Ovary (tissue), 10 donors: ENCODE results near the gene GRK4. TPM values are rescaled to one million over a fixed set of nuclear protein-coding genes. Genes with fewer than 3 reads are reported as not detected.
"Not testable (repeated sequence)": the region's sequence is repeated elsewhere in the genome, so short reads cannot be mapped to it uniquely, and the experiment has no call there.

Experiments used
- DNase-seq, 5 donors: peaks; one replicate each; pipeline ENCODE4 v3.0.0-alpha.2; 2019 to 2020
- H3K27ac ChIP-seq, 2 donors: fragments of 200-600 bp; one replicate each; pipeline versions ENCODE4 v1.5.1 to v1.8.0; 2019 to 2022
- H3K27me3 ChIP-seq: fragments of 200-600 bp; one replicate; pipeline ENCODE4 v1.8.0; 2022
- H3K36me3 ChIP-seq: fragments of 200-600 bp; sonication (generic); one replicate; pipeline ENCODE4 v1.5.1; 2019
- H3K4me1 ChIP-seq: one replicate; pipeline ENCODE4 v1.8.1; 2013; ENCODE audit warnings: mild to moderate bottlenecking, moderate library complexity; ENCODE audit not compliant: insufficient read depth
- H3K4me3 ChIP-seq: fragments of 200-600 bp; sonication (generic); one replicate; pipeline ENCODE4 v1.5.1; 2017
- H3K9me3 ChIP-seq, 2 donors: fragments of 200-600 bp in 1 of 2; sonication (generic) in 1 of 2; one replicate each; pipeline versions ENCODE4 v1.5.1 to v1.8.1; 2013 to 2019; ENCODE audit warnings: mild to moderate bottlenecking in 1 of 2, moderate library complexity in 1 of 2
- EP300 ChIP-seq: sonication (generic); formaldehyde crosslinking; IDR thresholded peaks from one replicate; pipeline ENCODE4 v1.6.1; 2017; ENCODE audit warnings: antibody characterized with exemption
- POLR2A ChIP-seq: fragments of 450-650 bp; IDR thresholded peaks from one replicate; pipeline ENCODE4 v1.6.1; 2017; ENCODE audit warnings: antibody characterized with exemption, mild to moderate bottlenecking, moderate library complexity
- WGBS, 3 donors: extraction: QIAGEN DNeasy Blood & Tissue Kit in 1 of 3; methylation state at CpG; one replicate each; pipeline versions ENCODE4 v1.1.5 to v1.1.7; 2013 to 2017; 5-methylcytosine and 5-hydroxymethylcytosine counted together
- intact Hi-C, 4 donors: fragments of 100-400 bp; cut with DNase I; formaldehyde crosslinking; loops; one replicate each; pipeline versions ENCODE4 v1.11.0 to v1.15.1; 2022 to 2023
- long read RNA-seq, 3 donors: library from polyadenylated mRNA in 2 of 3; unstranded in 2 of 3; transcript quantifications; one replicate each; pipeline ENCODE4 v2.0.0 and lab custom pipeline, GENCODE V29; 2021 to 2026
- polyA plus RNA-seq, 2 donors: library from polyadenylated mRNA; stranded (reverse); fragments of 200-250 nt in 1 of 2; fragments of 350-450 nt in 1 of 2; fragmentation: Illumina TruSeq in 1 of 2; extraction: RNeasy Lipid Tissue Mini Kit (QIAGEN cat#74804) in 1 of 2; gene quantifications; one replicate each; pipeline ENCODE4 v1.2.3, GENCODE V29; 2013 to 2014
- total RNA-seq, 7 donors: library from RNA; depleted of rRNA in 2 of 7; stranded (reverse); fragments of >200 nt in 2 of 7; fragmentation: NEBNext Ultra II Directional in 3 of 7; extraction: Animal tissue kit (Norgen Biotek cat#: 25700) in 3 of 7; gene quantifications; one replicate each; pipeline versions ENCODE4 v1.1.0 to v1.2.4, GENCODE V29; 2016 to 2023
- TF ChIP-seq, protein P1 (sequence below), 3 donors: fragments of 450-650 bp in 2 of 3; fragments of 200-600 bp in 1 of 3; IDR thresholded peaks; one replicate each; pipeline versions ENCODE4 v1.5.1 to v1.8.0; 2016 to 2022; ENCODE audit warnings: antibody characterized with exemption in 3 of 3, mild to moderate bottlenecking in 1 of 3
- donor health status: DM: no; HTN: no; CAD: no; lungs with moderate emphysema.
- donor health status: DM: no; HTN: no; CAD: no.
- donor health status: Bipolar disorder and iron deficiency.
- donor health status: DM: yes; HTN: yes; CAD: no.
- donor health status: DM: no; HTN: no; CAD: no.
- donor health status: DM: yes; HTN: yes; CAD: no.

The GRK4 gene
- total RNA-seq, result 10 to 100 TPM in 2 of 7 donors, 1 to 10 TPM in 5; 5.1 to 17.6 (median 6.9) TPM
- polyA plus RNA-seq, result 1 to 10 TPM; 3.3 to 7.9 TPM
- long read RNA-seq, donor 1, partial matches to known transcripts, result 0 of 5 reads
- long read RNA-seq, donor 1, other reads (novel, unspliced or antisense), result 4 of 5 reads
- long read RNA-seq, donor 2, partial matches to known transcripts, result 0 of 2 reads
- long read RNA-seq, donor 2, other reads (novel, unspliced or antisense), result 0 of 2 reads
- long read RNA-seq, donor 3, transcript GRK4-204 (2 exons, 2,136 nt), result major isoform, 14 of 21 reads
- long read RNA-seq, donor 3, partial matches to known transcripts, result 0 of 21 reads
- long read RNA-seq, donor 3, other reads (novel, unspliced or antisense), result 7 of 21 reads

- peak within 1 kb of the TSS; percentile 100 for H3K4me3 ChIP-seq
- TF ChIP-seq EP300, result no peak
- peak; percentile 43 for TF ChIP-seq POLR2A
- TF ChIP-seq, protein P1, sequence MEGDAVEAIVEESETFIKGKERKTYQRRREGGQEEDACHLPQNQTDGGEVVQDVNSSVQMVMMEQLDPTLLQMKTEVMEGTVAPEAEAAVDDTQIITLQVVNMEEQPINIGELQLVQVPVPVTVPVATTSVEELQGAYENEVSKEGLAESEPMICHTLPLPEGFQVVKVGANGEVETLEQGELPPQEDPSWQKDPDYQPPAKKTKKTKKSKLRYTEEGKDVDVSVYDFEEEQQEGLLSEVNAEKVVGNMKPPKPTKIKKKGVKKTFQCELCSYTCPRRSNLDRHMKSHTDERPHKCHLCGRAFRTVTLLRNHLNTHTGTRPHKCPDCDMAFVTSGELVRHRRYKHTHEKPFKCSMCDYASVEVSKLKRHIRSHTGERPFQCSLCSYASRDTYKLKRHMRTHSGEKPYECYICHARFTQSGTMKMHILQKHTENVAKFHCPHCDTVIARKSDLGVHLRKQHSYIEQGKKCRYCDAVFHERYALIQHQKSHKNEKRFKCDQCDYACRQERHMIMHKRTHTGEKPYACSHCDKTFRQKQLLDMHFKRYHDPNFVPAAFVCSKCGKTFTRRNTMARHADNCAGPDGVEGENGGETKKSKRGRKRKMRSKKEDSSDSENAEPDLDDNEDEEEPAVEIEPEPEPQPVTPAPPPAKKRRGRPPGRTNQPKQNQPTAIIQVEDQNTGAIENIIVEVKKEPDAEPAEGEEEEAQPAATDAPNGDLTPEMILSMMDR (IDR thresholded peaks at IDR 0.05), result peak in 2 of 3 donors; percentile 46 to 48
- peak within 1 kb of the TSS; percentile 4 to 68 for H3K27ac ChIP-seq
- DNase-seq, result peak; percentile 97 to 98 (median 98)
- H3K4me1 ChIP-seq, result peaks cover 13% of the 10 kb centered on the region
- WGBS, 3 donors, result 0 to 1% (median 1%) methylated on average over 36 to 105 of the region's 105 CpGs
- H3K27me3 ChIP-seq, result no peaks in the 10 kb centered on the region
- no peaks in the 10 kb centered on the region for H3K36me3 ChIP-seq
- no peaks in the 10 kb centered on the region for H3K9me3 ChIP-seq
- intact Hi-C loops, result loop anchor here in 1 of 4 donors (5.0 kb wide), 1 partner anchor 1714 kb away; no protein-coding TSS in a partner anchor
These were observed at the start of gene GRK4, which contains the start of gene NOP14 for GRCh38 chr4:2963175-2963965. Gene GRK4 (plus strand): TSS chr4:2963571. CDS start chr4:2964071, 500 bp downstream. Gene NOP14 (minus strand): TSS chr4:2963406. CDS start chr4:2963319, 87 bp downstream.

- no peak overlapping the region for H3K27ac ChIP-seq
- no peaks in the 10 kb centered on the region for H3K4me1 ChIP-seq
- no peaks in the 10 kb centered on the region for H3K27me3 ChIP-seq
- TF ChIP-seq, protein P1 (IDR thresholded peaks at IDR 0.05), result no peak
- TF ChIP-seq EP300 (no peak), POLR2A (no peak)
- peak in 1 of 5 donors; percentile 25 for DNase-seq
- no peaks in the 10 kb centered on the region for H3K36me3 ChIP-seq
- WGBS, 3 donors, result 64 to 77% (median 76%) methylated on average over 16 of the region's 16 CpGs
- H3K9me3 ChIP-seq, result no peaks in the 10 kb centered on the region
- H3K4me3 ChIP-seq, result no peak overlapping the region
- intact Hi-C loops, result loop anchor here in 1 of 4 donors (10.0 kb wide), 1 partner anchor 50 kb away; no protein-coding TSS in a partner anchor
These were observed 48.9 kb upstream of the GRK4 start for GRCh38 chr4:2914256-2915126.

DNA sequence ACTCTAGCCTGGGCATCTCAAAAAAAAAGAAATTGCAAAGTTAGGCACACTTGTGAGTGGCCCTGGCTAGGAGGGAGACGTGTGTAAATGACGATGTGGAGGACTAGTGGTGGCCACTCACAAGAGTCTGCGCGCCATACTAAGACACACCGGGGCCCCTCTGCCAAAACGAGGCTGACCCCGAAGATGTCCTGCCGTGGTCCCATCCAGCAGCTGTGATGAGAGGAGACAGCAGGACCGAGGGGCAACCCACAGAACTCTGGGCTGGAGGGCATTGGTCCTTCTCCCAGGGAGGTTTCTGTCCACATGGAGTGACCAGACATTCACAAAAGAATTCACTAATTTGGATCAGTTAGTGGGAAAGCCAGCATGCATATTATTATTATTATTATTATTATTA is 47.6 kb upstream of the GRK4 start:
- no peaks in the 10 kb centered on the region for H3K36me3 ChIP-seq
- intact Hi-C loops, result loop anchor here in 1 of 4 donors (10.0 kb wide), 1 partner anchor 51 kb away; no protein-coding TSS in a partner anchor
- TF ChIP-seq, protein P1 (IDR thresholded peaks at IDR 0.05), result no peak
- TF ChIP-seq EP300, result no peak
- DNase-seq, result peak in 1 of 5 donors; percentile 28
- no peaks in the 10 kb centered on the region for H3K9me3 ChIP-seq
- no peak overlapping the region for H3K4me3 ChIP-seq
- 83 to 92% (median 88%) methylated on average over 9 of the region's 9 CpGs for WGBS, 3 donors
- no peak overlapping the region for H3K27ac ChIP-seq
- H3K4me1 ChIP-seq, result no peaks in the 10 kb centered on the region
- H3K27me3 ChIP-seq, result no peaks in the 10 kb centered on the region

DNA sequence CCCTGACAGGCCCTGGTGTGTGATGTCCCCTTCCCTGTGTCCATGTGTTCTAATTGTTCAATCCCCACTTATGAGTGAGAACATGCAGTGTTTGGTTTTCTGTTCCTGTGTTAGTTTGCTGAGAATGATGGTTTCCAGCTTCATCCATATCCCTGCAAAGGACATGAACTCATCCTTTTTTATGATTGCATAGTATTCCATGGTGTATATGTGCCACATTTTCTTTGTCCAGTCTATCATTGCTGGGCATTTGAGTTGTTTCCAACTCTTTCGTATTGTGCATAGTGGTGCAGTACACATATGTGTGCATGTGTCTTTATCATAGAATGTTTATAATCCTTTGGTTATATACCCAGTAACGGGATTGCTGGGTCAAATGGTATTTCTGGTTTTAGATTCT is 46.7 kb upstream of the GRK4 start:
- not testable (repeated sequence) for DNase-seq, H3K4me3 ChIP-seq, H3K27ac ChIP-seq, H3K27me3 ChIP-seq, H3K9me3 ChIP-seq, H3K4me1 ChIP-seq, H3K36me3 ChIP-seq
- WGBS, 3 donors, result 95 to 98% (median 97%) methylated on average over 2 of the region's 2 CpGs
- intact Hi-C loops, result loop anchor here in 1 of 4 donors (10.0 kb wide), 1 partner anchor 52 kb away; no protein-coding TSS in a partner anchor

DNA sequence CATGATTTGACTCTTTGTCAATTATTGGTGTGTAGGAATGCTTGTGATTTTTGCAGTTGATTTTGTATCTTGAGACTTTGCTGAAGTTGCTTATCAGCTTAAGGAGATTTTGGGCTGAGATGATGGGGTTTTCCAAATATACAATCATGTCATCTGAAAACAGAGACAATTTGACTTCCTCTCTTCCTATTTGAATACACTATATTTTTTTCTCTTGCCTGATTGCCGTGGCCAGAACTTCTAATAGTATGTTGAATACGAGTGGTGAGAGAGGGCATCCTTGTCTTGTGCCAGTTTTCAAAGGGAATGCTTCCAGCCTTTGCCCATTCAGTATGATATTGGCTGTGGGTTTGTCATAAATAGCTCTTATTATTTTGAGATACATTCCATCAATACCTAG is 45.1 kb upstream of the GRK4 start:
- 84 to 94% (median 92%) methylated on average over 2 of the region's 2 CpGs for WGBS, 3 donors
- H3K36me3 ChIP-seq, H3K4me3 ChIP-seq, DNase-seq, H3K4me1 ChIP-seq, H3K27me3 ChIP-seq, H3K9me3 ChIP-seq, H3K27ac ChIP-seq: not testable (repeated sequence)
- intact Hi-C loops, result loop anchor here in 1 of 4 donors (10.0 kb wide), 1 partner anchor 53 kb away; no protein-coding TSS in a partner anchor

- H3K36me3 ChIP-seq, H3K9me3 ChIP-seq, H3K4me3 ChIP-seq, H3K27me3 ChIP-seq, H3K27ac ChIP-seq, H3K4me1 ChIP-seq: not testable (repeated sequence)
- 95 to 96% (median 96%) methylated on average over 8 of the region's 8 CpGs for WGBS, 3 donors
- intact Hi-C loops, result loop anchor here in 1 of 4 donors (10.0 kb wide), 1 partner anchor 54 kb away; no protein-coding TSS in a partner anchor
- DNase-seq, result peak in 1 of 5 donors; percentile 4
These were observed 44.7 kb upstream of the GRK4 start for GRCh38 chr4:2918714-2919113.

GRCh38 chr4:2922453-2923101 is 40.8 kb upstream of the GRK4 start:
- intact Hi-C loops, H3K27ac ChIP-seq, H3K9me3 ChIP-seq, H3K36me3 ChIP-seq, H3K27me3 ChIP-seq, H3K4me1 ChIP-seq, H3K4me3 ChIP-seq: not testable (repeated sequence)
- WGBS, 3 donors, result 59 to 69% (median 60%) methylated on average over 7 of the region's 7 CpGs
- DNase-seq, result peak in 1 of 5 donors; percentile 16
